ENCODE results near the gene LGALS4. TPM values are rescaled to one million over a fixed set of nuclear protein-coding genes. Genes with fewer than 3 reads are reported as not detected.
"Not testable (repeated sequence)": the region's sequence is repeated elsewhere in the genome, so short reads cannot be mapped to it uniquely, and the experiment has no call there.

The LGALS4 gene
- total RNA-seq, 1 donor from 2014 or later: 9.2 TPM

DNA sequence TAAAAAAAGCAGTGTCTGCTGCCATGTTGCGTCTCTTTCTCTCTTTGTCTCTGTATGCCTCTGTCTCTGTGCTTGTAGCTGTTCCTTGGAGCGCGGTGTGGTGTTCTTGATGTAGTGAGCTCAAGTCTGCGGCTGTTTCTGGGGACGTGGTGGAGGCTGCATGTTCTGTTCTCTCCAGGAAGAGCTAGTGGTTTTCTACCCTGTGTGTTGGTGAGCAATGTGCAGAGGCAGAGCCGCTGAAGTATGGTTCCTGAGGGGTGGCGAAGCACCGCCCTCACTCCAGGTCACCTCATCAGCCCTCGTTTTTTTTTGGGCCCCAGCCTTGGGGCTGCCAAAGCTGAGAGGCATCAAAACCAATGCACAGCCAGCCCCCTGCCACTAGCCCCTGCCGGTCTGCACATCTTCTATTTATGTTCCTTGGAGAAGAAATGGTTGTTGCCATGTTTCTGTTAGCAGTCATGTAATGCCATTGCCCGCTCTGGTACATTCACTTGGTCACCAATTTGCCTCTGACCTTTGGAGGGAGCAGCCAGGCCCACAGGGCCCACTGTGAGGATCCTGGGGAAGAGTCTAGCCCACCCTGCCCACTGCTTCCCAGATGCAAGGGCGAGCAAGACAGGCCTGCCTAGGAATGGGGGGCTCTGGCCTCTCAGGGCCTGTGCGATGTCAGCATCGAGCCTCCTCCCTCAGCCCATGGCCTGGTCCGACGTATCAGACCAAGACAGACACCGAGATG is 29.9 kb upstream of the LGALS4 start:
- no peak for DNase-seq (ENCODE audit: low spot score)

DNA sequence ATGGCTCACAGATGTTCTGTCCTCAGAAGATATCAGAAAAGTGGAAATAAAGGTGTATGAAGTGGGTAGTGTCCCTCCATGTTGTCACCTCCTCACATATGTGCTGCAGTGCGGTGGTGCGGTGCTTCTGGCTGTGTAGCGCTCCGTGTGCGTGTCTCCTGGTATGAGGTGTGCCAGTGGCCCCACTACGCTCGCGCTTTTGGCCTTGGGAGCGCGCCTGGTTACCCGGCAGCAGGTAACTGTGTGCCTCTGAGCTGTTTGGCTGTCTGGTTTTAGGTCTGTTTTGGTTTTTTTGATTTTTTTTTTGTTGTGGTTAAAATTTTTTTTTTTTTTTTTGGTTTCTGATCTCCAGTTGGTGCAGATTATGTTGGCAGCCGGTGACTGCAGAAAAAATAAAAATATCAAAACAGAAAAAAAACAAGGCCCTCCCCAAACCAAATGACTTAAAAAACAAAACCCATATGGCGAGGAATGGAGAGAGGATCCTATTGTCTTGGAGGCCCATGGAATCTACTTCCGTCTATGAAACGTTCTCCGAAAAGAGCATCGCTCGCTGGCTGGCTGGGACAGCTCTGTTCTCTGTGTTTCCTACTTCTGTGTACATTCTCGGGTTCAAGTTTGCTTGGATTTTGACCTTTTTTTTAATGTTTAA is 29.2 kb upstream of the LGALS4 start:
- no peak for DNase-seq (ENCODE audit: low spot score)

DNA sequence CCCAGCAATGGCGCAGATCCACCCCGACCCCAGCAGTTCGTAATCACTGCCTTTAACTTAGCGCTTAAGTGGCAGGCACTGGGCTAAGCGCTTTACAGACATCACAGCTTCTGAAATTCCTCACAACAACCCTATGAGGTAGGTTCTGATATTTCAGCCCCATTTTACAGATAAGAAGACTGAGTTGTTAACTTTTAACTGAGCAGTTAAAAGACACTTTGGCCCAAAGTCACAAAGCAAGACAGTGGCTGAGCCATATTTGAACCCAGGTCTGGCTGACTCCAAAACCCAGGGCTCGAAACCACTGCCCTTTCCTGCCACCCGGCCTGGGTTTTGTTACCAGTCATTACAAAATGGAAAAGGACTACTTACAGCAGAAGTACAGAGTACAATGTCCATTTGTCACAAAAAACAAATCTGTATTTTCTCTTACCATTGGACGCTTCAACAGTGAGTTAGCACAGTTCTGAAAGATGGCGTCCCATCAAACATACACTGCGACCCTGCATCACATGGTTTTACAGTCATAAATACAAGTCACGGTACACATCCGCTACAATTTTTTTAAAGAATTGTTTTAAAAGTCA is 28.5 kb upstream of the LGALS4 start:
- DNase-seq (ENCODE audit: low spot score): no peak

DNA sequence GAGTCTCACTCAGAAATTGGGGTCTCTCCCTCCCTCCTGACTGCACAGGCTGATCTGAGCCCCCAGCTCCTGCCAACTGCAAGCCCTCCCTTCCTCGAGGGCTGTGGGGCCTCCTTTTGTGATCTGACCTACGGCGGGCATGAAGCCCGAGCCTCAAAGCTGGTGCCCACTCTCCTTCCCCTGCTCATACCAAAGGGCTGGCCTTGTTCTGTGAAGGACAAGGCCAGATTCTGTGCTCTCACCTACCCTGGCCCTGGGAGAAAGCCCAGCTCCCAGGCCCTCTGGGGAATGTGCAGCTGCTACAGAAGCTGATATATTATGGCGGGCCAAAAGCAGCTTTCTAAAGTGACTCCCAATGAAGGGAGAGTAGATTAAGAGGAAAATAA is 27.8 kb upstream of the LGALS4 start:
- DNase-seq (ENCODE audit: low spot score): no peak

DNA sequence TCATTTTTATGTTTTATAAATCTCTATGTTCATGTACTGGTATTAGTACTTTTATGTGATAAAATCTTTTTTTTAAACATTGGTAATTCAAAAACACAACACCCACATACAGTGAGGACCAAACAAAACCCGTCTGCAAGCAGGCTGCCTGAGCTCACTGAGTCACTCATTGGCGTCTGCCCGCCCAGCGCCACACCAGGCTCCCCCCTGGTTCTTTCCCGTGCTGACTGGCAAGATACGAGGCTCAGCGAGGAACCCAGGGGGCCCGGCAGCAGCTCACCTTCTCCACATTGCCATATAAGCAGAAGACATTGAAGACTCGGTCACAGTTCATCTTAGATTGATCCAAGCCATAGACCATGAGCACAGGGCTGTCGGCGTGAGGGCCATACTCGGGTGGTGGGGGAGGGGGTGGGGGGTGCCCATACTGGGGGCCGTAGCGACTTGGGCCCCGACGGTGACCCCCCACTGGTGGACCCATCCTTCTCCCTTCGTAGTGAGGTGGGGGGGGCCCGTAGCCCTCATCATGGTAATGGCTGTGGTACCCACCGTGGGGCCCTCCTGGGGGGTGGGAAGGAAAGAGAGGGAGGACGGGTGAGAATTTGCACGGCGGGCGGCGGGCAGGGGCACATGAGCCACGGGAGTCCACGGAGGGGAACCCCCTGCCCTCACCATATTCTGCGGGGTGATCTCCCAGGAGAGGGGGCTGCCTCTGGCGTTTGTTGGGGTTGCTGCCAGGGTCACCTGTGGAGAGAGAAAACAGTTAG is 27.3 kb upstream of the LGALS4 start:
- no peak for DNase-seq (ENCODE audit: low spot score)

DNA sequence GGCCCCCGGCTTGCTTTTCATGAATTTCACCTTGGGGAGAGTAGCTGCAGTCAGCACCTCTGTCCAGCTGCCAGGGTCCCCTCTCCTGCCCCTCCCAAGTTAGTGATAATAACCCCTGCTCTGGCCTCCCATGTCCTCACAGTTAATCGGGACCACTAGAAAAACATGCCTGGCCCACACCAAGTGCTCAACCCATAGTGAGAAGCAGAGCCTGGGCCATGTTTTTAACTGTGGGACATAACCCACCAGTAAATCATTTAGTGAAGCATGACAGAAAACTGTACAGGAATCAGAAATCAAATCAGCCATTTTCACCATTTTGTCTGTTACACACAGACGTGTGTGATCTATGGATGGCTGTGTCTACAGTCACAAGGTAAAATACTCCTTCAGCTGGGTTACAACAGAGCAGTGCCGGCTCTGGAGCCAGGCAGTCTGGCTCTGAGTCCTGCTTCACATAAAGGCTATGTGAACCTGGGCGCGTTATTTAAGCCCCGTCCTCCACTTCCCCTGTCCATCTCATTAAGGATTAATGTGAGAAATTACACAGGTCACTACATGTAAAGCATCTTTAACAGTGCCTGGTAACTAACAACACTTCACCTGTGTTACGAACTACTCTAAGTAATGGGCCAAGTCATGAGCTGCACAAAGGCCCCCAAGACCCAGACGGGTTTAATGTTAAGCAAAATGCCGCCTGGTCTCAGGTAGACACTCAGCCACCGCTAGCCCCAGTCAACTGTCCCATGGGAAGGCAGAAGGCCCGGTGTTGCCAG is 26.4 kb upstream of the LGALS4 start:
- DNase-seq (ENCODE audit: low spot score): no peak

DNA sequence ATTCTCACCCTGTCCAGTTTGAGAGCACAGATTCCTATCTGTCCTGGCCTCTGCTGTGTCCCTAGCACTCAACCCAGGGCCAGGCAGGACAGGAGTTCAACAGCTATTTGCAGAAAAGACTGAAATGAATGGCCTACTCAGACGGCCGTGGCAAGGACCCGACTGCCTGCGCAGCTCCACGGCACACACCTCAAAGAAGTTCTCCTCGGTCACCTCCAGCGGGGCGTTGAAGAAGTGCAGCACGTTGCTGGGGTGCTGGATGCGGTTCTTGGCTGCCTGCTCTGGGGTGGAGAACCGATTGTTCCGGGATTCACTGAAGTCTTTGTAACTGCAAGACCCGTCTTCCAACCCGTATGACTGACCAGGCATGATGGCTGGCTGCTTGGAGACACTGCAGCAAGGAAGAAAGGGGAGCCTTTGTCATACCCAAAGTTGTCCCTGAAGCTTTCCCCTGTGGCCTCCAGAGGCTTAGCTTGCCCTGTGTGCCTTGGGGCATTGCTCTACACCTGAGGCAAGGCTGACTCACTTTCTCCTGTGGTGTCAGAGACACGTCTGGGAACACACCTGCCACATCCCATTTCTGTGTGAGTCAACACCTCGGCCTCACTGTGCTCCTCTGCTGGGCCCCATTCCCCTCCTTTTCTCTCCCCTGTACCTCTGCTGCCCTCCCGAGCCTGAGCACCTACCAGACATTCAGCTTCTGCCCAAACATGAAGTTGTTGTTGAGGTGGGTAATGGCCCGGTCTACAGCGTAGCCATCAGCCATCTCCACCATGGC is 25.7 kb upstream of the LGALS4 start:
- DNase-seq (ENCODE audit: low spot score): peak; percentile 63

DNA sequence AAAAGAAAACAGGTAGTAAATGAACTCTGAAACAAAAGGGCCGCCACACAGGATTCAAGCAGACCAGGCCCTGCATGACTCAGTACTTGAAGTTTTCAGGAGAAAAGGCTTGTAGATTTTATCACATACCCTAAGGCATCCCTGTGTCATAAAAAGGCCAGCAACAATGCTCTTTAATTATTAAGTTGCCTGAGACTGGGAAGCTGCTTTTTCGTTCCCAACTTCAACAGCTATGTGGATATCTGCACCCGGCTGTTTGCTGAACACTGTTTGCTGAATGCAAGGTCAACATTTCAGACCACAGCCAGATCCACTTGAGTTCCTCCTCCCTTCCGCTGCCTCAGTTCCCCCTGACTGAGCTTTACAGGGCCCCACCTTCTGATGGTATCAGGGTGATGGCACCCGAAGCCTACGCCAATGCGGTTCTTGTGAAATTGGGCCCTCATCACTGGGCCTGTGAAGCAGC is 24.9 kb upstream of the LGALS4 start:
- DNase-seq (ENCODE audit: low spot score): no peak

DNA sequence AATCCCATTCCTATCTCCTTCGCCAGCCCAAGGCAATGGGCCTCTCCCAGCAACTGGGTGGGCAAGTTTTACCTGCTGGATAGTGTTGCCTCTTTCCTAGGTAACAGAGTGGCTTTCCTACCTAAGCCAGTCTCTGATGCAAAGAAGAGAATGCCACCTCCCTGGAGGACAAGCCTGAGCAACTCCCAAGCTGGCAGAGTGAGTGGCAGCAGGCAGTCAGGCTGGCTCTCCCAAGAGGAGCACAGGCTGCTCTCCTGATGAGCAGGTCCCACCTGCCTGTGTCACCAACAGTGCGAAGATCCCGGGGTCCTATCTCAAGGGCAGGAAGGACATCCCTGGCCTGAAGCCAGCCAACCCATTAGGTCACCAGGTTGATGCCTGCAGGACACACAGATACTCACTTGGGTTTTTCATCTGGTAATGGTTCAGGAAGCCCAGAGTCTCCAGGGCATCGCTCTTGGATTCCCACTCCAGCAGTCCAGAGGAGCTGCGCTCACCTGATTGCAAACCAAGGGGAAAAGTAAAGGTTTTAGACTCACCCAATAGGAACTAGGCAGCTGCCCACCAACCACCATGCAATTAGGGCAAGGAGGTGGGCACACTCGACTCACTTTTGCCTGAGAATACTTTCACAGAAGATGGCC is 24.4 kb upstream of the LGALS4 start:
- DNase-seq (ENCODE audit: low spot score): no peak

DNA sequence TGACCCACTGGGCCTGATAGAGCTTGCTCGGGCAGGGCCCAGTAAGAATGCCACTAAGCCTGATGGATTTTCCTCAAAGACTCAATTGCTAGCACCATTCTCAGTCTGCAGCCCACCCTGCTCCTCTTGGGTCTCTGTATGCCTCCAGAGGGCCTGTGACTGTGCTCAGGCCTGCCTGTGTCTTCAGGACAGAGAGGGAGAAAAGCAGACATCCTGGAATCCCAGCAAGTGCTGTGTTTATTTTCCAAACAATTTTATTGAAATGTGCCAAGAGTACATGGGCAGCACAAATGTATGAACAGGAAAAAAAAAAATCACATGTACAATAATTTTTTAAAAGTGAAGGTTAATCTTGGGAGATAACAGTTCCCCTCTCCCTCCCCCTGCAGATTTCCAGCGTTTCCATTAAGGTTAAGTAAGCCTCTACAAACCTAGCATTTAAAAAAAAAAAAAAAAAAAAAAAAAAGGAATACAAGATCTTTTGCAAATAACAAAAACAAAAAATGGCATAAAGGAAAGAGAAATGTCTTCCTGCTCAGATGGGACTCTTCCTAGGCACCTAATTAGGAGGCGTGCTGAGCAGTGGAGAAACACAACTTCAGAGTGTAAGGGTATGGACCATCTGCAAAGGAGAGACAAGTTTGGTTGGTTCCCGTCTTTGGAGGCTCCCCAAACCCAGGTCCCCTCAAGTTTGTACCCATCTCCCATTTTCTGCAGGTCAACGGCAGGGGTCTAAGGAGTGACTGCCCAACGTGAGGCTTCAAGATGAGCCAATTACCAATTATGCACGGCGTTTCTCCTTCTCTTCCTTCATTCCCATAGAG is 23.6 kb upstream of the LGALS4 start:
- DNase-seq (ENCODE audit: low spot score): no peak

DNA sequence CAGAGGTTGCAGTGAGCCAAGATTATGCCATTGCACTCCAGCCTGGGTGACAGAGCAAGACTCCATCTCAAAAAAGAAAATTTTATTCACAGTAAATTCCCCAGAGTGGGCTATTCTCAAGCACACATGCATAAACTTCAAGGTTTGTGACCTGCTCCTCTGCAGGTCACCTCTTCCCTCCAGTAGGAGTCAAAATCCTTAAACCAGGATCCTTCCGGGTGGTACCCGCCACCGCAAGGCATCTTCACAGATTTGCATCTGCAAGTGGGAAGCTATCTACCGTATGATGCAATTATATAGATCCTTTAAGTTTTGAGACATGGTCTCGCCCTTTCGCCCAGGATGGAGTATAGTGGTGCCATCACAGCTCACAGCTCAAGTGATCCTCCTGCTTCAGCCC is 21.8 kb upstream of the LGALS4 start:
- DNase-seq (ENCODE audit: low spot score): no peak

DNA sequence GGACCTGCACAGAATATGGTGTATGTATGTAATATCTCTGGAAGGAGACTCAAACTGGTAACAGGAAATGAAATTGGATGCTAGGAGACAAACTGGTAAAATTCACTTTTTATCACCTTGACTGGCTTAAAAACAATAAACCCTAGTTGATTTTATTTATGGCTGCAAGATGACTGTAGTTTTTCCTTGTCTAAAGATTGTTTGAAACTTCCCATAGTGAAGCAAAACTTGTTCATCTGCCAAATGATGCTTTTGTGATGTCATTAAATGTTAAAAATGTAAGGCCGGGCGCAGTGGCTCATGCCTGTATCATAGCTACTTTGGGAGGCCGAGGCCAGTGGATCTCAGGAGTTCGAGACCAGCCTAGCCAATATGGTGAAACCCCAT is 21.4 kb upstream of the LGALS4 start:
- DNase-seq (ENCODE audit: low spot score): no peak

DNA sequence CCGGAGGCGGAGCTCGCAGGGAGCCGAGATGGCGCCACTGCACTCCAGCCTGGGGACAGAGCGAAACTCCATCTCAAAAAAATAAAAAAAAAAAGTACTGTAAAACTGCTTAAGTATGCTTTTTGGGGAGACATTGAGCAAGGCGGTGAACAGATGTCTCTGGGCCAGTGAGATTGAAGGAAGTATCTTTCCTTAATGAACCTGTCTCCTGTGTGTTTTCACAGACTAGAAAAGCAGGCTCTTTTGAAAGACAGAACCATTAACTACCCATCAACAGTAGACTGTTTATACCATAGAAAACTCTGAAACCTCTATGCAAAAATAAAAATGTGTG is 20.3 kb upstream of the LGALS4 start:
- no peak for DNase-seq (ENCODE audit: low spot score)

DNA sequence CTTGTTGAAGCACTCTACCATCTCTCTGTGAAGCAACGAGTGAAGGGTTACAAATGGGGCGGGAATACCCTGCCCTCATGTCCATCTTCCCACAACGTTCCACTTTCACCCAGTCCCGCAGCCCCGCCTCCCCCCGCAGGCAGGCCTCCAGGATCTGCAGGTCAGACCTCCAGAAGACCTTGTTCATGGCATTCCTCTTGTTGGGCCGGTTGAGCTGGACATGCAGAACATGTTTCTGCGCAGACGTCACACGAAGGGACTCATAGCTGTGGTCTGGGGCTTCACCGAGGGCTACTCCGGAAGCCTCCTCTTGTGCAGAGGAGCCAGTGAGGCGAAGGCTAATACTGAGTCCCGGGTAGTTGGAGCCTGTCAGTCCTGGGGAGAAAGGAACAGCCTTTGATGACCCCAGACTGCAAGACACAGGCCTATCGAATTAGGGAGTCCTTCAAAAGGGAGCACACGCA is 18.4 kb upstream of the LGALS4 start:
- DNase-seq (ENCODE audit: low spot score): peak; percentile 77

DNA sequence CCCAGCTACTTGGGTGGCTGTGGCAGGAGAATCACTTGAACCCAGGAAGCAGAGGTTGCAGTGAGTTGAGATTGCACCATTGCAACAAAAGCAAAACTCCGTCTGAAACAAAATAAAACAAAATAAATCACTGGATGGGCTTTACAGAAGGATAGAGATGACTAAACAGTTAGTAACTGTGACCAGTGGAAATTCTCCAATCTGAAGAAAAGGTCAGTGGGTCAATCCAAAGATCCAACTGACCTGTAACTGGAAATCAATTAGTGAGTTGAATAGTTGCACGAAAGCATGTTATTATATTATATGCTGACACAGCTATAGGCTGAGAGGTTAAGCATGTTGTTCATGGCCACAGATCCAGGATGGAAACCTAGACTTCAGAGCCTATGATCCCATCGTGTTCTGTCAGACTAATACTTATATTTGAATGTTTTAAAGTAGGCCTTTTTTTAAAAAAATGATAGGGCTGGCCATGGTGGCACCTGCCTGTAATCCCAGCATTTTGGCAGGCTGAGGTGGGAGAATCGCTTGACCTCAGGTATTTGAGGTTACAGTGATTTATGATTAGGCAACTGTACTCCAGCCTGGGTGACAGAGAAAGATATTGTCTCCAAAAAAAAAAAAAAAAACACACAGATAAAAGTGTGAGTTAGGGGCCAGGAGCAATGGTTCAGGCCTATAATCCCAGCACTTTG is 17.4 kb upstream of the LGALS4 start:
- DNase-seq (ENCODE audit: low spot score): no peak

DNA sequence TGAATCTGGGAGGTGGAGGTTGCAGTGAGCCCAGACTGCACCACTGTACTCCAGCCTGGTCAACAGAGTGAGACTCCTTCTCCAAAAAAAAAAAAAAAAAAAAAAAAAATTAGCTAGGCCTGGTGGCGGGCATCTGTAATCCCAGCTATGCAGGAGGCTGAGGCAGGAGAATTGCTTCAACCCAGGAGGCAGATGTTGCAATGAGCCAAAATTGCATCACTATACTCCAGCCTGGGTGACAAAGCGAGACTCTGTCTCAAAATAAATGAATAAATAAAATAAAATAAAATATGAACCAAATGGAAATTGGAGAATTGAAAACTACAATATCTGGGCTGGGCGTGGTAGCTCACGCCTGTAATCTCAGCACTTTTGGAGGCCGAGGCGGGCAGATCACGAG is 16.5 kb upstream of the LGALS4 start:
- not testable (repeated sequence) for DNase-seq (ENCODE audit: low spot score)

DNA sequence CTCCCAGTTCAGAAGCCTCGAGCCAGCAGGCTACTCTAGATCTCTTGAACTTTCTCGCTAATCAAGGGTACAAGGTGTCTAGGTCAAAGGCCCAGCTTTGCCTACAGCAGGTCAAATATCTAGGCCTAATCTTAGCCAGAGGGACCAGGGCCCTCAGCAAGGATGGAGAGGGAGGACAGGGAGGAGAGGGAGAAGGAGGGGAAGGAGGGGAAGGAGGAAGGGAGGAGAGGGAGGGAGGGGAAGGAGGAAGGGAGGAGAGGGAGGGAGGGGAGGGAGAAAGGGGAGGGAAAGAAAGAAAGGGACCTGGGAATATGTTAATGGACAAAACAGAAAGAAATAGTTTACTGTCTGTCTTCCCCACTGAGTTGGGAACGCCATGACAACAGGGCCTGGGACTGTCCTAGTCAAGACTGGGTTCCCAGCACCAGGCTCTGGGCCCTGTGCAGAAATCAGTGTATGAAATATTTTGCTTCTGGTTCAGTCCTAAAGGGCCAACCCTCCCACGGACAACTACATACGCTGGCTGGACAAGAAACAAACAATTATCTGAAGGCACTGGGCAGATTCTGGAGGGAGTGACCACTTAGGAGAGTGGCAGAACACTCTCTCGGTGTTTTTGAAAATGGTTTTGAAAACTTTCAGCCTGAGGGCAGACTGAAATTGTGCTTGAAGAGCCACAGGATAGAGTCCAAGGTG is 14.3 kb upstream of the LGALS4 start:
- DNase-seq (ENCODE audit: low spot score): no peak

DNA sequence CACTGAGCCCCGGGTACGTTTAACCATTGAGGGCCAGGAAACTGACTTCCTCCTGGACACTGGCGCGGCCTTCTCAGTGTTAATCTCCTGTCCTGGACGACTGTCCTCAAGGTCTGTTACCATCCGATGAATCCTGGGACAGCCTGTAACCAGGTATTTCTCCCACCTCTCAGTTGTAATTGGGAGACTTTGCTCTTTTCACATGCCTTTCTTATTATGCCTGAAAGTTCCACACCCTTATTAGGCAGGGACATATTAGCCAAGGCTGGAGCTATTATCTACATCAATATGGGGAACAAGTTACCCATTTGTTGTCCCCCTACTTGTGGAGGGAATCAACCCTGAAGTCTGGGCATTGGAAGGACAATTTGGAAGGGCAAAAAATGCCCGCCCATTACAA is 13.2 kb upstream of the LGALS4 start:
- not testable (repeated sequence) for DNase-seq (ENCODE audit: low spot score)

Data from ureter (tissue), 1 donor.